Keratinocyte (primary cell): ENCODE data around the gene PTPRN2. TPM values are rescaled to one million over a fixed set of nuclear protein-coding genes. Genes with fewer than 3 reads are reported as not detected.

Experiments used
- DNase-seq: peaks from one replicate; pipeline ENCODE4 v3.0.0-alpha.2; 2011; ENCODE audit warnings: low read depth, missing footprints, low spot score
- FAIRE-seq: peaks from 2 replicates; lab custom pipeline; 2011; peaks lifted over from hg19 to GRCh38; lab: Jason Lieb, UNC
- H2AFZ ChIP-seq: 2 replicates; pipeline ENCODE4 v1.6.0; 2012; ENCODE audit warnings: low read length, control low read depth, inconsistent platforms; ENCODE audit not compliant: control insufficient read depth
- H3K27ac ChIP-seq: 2 replicates; pipeline ENCODE4 v1.5.1; 2011; ENCODE audit warnings: low read length; ENCODE audit not compliant: control insufficient read depth, insufficient read depth
- H3K27me3 ChIP-seq: 3 replicates; pipeline ENCODE4 v1.6.0; 2011; ENCODE audit warnings: low read length; ENCODE audit not compliant: control insufficient read depth, insufficient read depth; ENCODE audit errors: extremely low read depth
- H3K36me3 ChIP-seq, 2 experiments: 2 replicates in 1 of 2; 3 replicates in 1 of 2; pipeline ENCODE4 v1.5.1; 2011; ENCODE audit warnings: low read length in 2 of 2, mild to moderate bottlenecking in 1 of 2; ENCODE audit not compliant: control insufficient read depth in 2 of 2, insufficient read depth in 2 of 2; ENCODE audit errors: extremely low read depth in 1 of 2
- H3K4me1 ChIP-seq: 3 replicates; pipeline ENCODE4 v1.5.1; 2011; ENCODE audit warnings: low read length; ENCODE audit not compliant: control insufficient read depth, insufficient read depth; ENCODE audit errors: extremely low read depth
- H3K4me2 ChIP-seq: 3 replicates; pipeline ENCODE4 v1.6.0; 2011; ENCODE audit warnings: low read depth, low read length; ENCODE audit not compliant: control insufficient read depth, insufficient read depth; ENCODE audit errors: extremely low read depth
- H3K4me3 ChIP-seq, 3 experiments: fragments of 200-600 bp in 1 of 3; sonication (generic) in 1 of 3; 2 replicates in 2 of 3; 3 replicates in 1 of 3; pipeline ENCODE4 v1.5.1; 2011 to 2016; ENCODE audit warnings: low read length in 3 of 3, mild to moderate bottlenecking in 3 of 3, control low read depth in 2 of 3, inconsistent platforms in 1 of 3, low read depth in 1 of 3, mixed read lengths in 1 of 3, mixed run types in 1 of 3, moderate library complexity in 1 of 3; ENCODE audit not compliant: control insufficient read depth in 2 of 3, insufficient read depth in 2 of 3; ENCODE audit errors: extremely low read depth in 1 of 3
- H3K79me2 ChIP-seq: 2 replicates; pipeline ENCODE4 v1.6.0; 2012; ENCODE audit warnings: low read length; ENCODE audit not compliant: control insufficient read depth, insufficient read depth
- H3K9ac ChIP-seq: 3 replicates; pipeline ENCODE4 v1.6.0; 2011; ENCODE audit warnings: low read length; ENCODE audit not compliant: control insufficient read depth, insufficient read depth; ENCODE audit errors: extremely low read depth
- H3K9me1 ChIP-seq: 3 replicates; pipeline ENCODE4 v1.6.0; 2011; ENCODE audit warnings: low read length; ENCODE audit not compliant: control insufficient read depth, insufficient read depth; ENCODE audit errors: extremely low read depth
- H3K9me3 ChIP-seq: 2 replicates; pipeline ENCODE4 v1.5.1; 2012; ENCODE audit warnings: low read depth, low read length; ENCODE audit not compliant: control insufficient read depth
- H4K20me1 ChIP-seq: 3 replicates; pipeline ENCODE4 v1.6.0; 2011; ENCODE audit warnings: low read length; ENCODE audit not compliant: control insufficient read depth, insufficient read depth; ENCODE audit errors: extremely low read depth
- EZH2 ChIP-seq: IDR thresholded peaks from one replicate; pipeline ENCODE4 v1.6.1; 2012; ENCODE audit warnings: inconsistent platforms, mild to moderate bottlenecking, low read length, moderate library complexity
- dilution Hi-C: fragments of 300-500 bp; cut with MboI; formaldehyde crosslinking; loops from one replicate; pipeline ENCODE4 v1.7.0; 2020; ENCODE audit warnings: low sequenced_read_pairs; ENCODE audit not compliant: extremely low pct_ligation_motif_present
- polyA plus RNA-seq, 5 experiments: library from polyadenylated mRNA; depleted of rRNA in 3 of 5; stranded (reverse) in 3 of 5; stranded (forward) in 1 of 5; unstranded in 1 of 5; fragments of >200 nt; gene quantifications; 1 replicate in 1 of 5; 2 replicates in 3 of 5; 3 replicates in 1 of 5; pipeline versions ENCODE4 v1.2.1 to v1.2.3, GENCODE V29; 2011 to 2012; ENCODE audit warnings: missing spikeins in 2 of 5, low read depth in 1 of 5, low replicate concordance in 1 of 5
- TF ChIP-seq, protein P1 (sequence below), 3 experiments: IDR thresholded peaks in 1 of 3; conservative IDR thresholded peaks in 1 of 3; optimal IDR thresholded peaks in 1 of 3; 2 replicates in 2 of 3; 3 replicates in 1 of 3; pipeline versions ENCODE3 to v1.5.1; 2011; ENCODE audit warnings: low read length in 3 of 3, mild to moderate bottlenecking in 3 of 3, moderate library complexity in 2 of 3, control low read depth in 1 of 3, inconsistent platforms in 1 of 3; ENCODE audit not compliant: insufficient read depth in 2 of 3; ENCODE audit errors: extremely low read depth in 1 of 3

PTPRN2 gene
- polyA plus RNA-seq, 1 donor (not counting 4 experiments of a cell fraction or from before 2014, with no cell fraction given) = not detected

DNA sequence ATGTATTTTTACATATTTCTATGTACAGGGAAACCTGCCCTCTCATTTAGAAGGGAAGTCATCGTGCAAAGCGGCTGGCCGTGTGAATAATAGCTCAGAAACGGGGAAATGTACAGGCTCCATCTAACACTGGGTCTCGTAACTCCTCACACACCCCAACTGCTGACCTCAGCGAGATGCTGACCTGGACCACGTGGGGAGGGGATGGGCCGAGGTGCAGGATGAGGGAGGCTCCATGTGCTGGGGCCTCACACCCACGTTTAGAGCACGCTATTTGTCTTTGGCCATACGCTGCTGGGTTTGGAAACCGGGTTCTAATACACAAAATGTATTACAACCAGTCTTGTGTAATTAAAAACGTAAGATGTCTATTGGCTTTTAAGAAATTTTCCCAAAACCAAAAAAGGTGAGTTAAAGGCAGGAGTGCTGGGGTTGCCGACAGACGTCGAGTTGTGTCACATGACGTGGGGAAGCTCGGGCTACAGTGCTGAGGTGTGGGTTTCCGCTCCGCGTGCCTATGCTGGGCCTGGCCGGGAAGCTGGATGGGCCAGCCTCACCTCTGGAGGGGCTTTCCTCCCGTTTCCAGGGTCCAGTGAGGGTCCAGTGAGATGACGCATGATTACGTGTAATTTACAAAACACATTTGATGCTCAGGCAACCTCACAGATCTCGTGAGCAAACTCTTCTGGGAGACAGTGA lies 1035.2 kb downstream of the PTPRN2 start:
- TF ChIP-seq, protein P1, sequence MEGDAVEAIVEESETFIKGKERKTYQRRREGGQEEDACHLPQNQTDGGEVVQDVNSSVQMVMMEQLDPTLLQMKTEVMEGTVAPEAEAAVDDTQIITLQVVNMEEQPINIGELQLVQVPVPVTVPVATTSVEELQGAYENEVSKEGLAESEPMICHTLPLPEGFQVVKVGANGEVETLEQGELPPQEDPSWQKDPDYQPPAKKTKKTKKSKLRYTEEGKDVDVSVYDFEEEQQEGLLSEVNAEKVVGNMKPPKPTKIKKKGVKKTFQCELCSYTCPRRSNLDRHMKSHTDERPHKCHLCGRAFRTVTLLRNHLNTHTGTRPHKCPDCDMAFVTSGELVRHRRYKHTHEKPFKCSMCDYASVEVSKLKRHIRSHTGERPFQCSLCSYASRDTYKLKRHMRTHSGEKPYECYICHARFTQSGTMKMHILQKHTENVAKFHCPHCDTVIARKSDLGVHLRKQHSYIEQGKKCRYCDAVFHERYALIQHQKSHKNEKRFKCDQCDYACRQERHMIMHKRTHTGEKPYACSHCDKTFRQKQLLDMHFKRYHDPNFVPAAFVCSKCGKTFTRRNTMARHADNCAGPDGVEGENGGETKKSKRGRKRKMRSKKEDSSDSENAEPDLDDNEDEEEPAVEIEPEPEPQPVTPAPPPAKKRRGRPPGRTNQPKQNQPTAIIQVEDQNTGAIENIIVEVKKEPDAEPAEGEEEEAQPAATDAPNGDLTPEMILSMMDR (optimal IDR thresholded peaks at IDR 0.05 in 1 of 3, IDR thresholded peaks at IDR 0.05 in 1 of 3, conservative IDR thresholded peaks at IDR 0.05 in 1 of 3; ENCODE audit: extremely low read depth in 1 of 3, insufficient read depth in 2 of 3, low read length in 3 of 3) = no peak
- TF ChIP-seq EZH2 = no peak
- DNase-seq (no peak), FAIRE-seq (no peak)
- dilution Hi-C loops = no loop called here
- Histone ChIP-seq H2AFZ (no peak overlapping the region), H3K79me2 (no peaks in the 10 kb centered on the region), H3K4me3 (no peak overlapping the region), H4K20me1 (no peaks in the 10 kb centered on the region), H3K9me3 (peaks cover 23% of the 10 kb centered on the region), H3K27ac (no peak overlapping the region), H3K27me3 (no peaks in the 10 kb centered on the region), H3K4me2 (no peak overlapping the region), H3K9me1 (no peaks in the 10 kb centered on the region), H3K36me3 (no peaks in the 10 kb centered on the region), H3K9ac (no peak overlapping the region), H3K4me1 (no peaks in the 10 kb centered on the region)

DNA sequence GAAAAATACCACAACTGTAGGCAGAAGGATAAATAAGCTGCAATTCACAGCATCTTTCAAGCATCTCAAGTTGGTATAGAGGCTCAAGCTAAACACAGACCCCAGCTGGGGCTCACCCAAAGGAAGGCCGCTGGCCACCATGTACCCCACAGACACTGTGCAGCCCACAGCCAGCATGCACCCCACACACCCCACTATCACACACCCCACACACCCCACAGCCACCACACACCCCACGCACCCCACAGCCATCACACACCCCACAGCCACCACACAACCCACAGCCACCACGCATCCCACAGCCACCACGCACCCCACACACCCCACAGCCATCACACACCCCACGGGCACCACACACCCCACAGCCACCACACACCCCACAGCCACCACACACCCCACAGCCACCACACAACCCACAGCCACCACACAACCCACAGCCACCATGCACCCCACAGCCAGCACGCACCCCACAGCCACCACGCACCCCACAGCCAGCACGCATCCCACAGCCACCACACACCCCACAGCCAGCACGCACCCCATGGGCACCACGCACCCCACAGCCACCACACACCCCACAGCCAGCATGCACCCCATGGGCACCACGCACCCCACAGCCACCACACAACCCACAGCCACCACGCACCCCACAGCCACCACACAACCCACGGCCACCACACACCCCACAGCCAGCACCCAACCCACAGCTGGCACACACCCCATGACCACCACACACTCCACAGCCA lies 1036.1 kb downstream of the PTPRN2 start:
- no peak overlapping the region for H3K27ac ChIP-seq
- no peak overlapping the region for H3K9ac ChIP-seq
- H3K27me3 ChIP-seq = no peaks in the 10 kb centered on the region
- FAIRE-seq (no peak), DNase-seq (no peak)
- no peaks in the 10 kb centered on the region for H3K9me1 ChIP-seq
- no peaks in the 10 kb centered on the region for H3K36me3 ChIP-seq
- TF ChIP-seq, protein P1 (optimal IDR thresholded peaks at IDR 0.05 in 1 of 3, IDR thresholded peaks at IDR 0.05 in 1 of 3, conservative IDR thresholded peaks at IDR 0.05 in 1 of 3; ENCODE audit: extremely low read depth in 1 of 3, insufficient read depth in 2 of 3, low read length in 3 of 3) = no peak
- TF ChIP-seq EZH2 = no peak
- H2AFZ ChIP-seq = no peak overlapping the region
- dilution Hi-C loops = no loop called here
- H3K9me3 ChIP-seq = peaks cover 18% of the 10 kb centered on the region
- H3K79me2 ChIP-seq = no peaks in the 10 kb centered on the region
- no peaks in the 10 kb centered on the region for H4K20me1 ChIP-seq
- H3K4me3 ChIP-seq = no peak overlapping the region
- H3K4me1 ChIP-seq = no peaks in the 10 kb centered on the region
- no peak overlapping the region for H3K4me2 ChIP-seq
